Heart left ventricle (tissue), 16 donors: ENCODE results near the gene SLC22A7. TPM values are rescaled to one million over a fixed set of nuclear protein-coding genes. Genes with fewer than 3 reads are reported as not detected.

Experiments
- ATAC-seq, 4 donors: fragments of 200-7000 bp; cut with Tn5 transposase; one replicate each; pipeline ENCODE4 v1.9.1; 2020 to 2022; ENCODE audit warnings: moderate library complexity in 4 of 4, mild to moderate bottlenecking in 3 of 4, moderate number of reproducible peaks in 1 of 4
- DNase-seq, 5 donors: peaks; one replicate each; pipeline ENCODE4 v3.0.0-alpha.2; 2020
- H3K27ac ChIP-seq, 12 donors: fragments of 200-600 bp; sonication (generic) in 4 of 12; one replicate each; pipeline versions ENCODE4 v1.5.0 to v1.8.0; 2016 to 2022; ENCODE audit warnings: mild to moderate bottlenecking in 2 of 12
- H3K27me3 ChIP-seq, 9 donors: fragments of 200-600 bp; sonication (generic) in 2 of 9; one replicate each; pipeline versions ENCODE4 v1.5.1 to v1.8.0; 2016 to 2022; ENCODE audit warnings: mild to moderate bottlenecking in 3 of 9
- H3K36me3 ChIP-seq, 9 donors: fragments of 200-600 bp; sonication (generic) in 2 of 9; one replicate each; pipeline versions ENCODE4 v1.5.0 to v1.8.0; 2018 to 2022; ENCODE audit warnings: mild to moderate bottlenecking in 2 of 9
- H3K4me1 ChIP-seq, 12 donors: fragments of 200-600 bp; sonication (generic) in 4 of 12; one replicate each; pipeline versions ENCODE4 v1.5.0 to v1.8.0; 2016 to 2022; ENCODE audit warnings: mild to moderate bottlenecking in 3 of 12
- H3K4me3 ChIP-seq, 12 donors: fragments of 200-600 bp; sonication (generic) in 4 of 12; one replicate each; pipeline versions ENCODE4 v1.5.0 to v1.8.0; 2017 to 2022; ENCODE audit warnings: mild to moderate bottlenecking in 9 of 12, moderate library complexity in 4 of 12
- H3K9me3 ChIP-seq, 12 donors: fragments of 200-600 bp; sonication (generic) in 4 of 12; one replicate each; pipeline versions ENCODE4 v1.5.0 to v1.8.0; 2016 to 2022; ENCODE audit warnings: mild to moderate bottlenecking in 1 of 12
- CTCF ChIP-seq, 12 donors: fragments of 200-600 bp; sonication (generic) in 4 of 12; IDR thresholded peaks; one replicate each; pipeline versions ENCODE4 v1.5.0 to v1.8.0; 2018 to 2022; ENCODE audit warnings: antibody characterized with exemption in 12 of 12, mild to moderate bottlenecking in 5 of 12
- POLR2A ChIP-seq, 2 donors: fragments of 450-650 bp; IDR thresholded peaks; one replicate each; pipeline ENCODE4 v1.6.1; 2017; ENCODE audit warnings: antibody characterized with exemption in 2 of 2, mild to moderate bottlenecking in 2 of 2, moderate library complexity in 2 of 2
- WGBS, 4 donors: extraction: QIAGEN DNeasy Blood & Tissue Kit in 2 of 4; methylation state at CpG; one replicate each; pipeline versions ENCODE4 v1.1.5 to v1.1.7; 2013 to 2018; 5-methylcytosine and 5-hydroxymethylcytosine counted together
- intact Hi-C, 10 donors: fragments of 100-400 bp; cut with DNase I; formaldehyde crosslinking; loops; one replicate each; pipeline versions ENCODE4 v1.11.1 to v1.14.2; 2022
- polyA plus RNA-seq, 2 donors: library from polyadenylated mRNA; stranded (reverse); fragments of 200-250 nt; gene quantifications; one replicate each; pipeline ENCODE4 v1.2.3, GENCODE V29; 2013
- total RNA-seq, 9 donors: library from RNA; depleted of rRNA in 2 of 9; stranded (reverse); fragments of >200 nt in 2 of 9; fragmentation: NEBNext Ultra II Directional in 3 of 9; extraction: Animal tissue kit (Norgen Biotek cat#: 25700) in 3 of 9; gene quantifications; one replicate each; pipeline versions ENCODE4 v1.1.0 to v1.2.4, GENCODE V29; 2016 to 2023
- donor health status: ischemic (EF 13 %, LVEDD 7.1; RV severe dilation, severe dysfunction).
- donor health status: healthy with polysubstance abuse.
- donor health status: DM: no; HTN: yes; CAD: no.
- donor health status: DM: no; HTN: no; CAD: no.
- donor health status: ischemic (EF 25% LVEDD 6.9; RV normal size, moderate dysfunction).
- donor health status: ischemic (EF 25% LVEDD 5.7; RV mildly dilated, moderate dysfunction).
- donor health status: healthy.
- donor health status: DM: yes; HTN: yes; CAD: no.
- donor health status: ischemic (EF 35%, LVEDD 5.7; RV mildly dilated, moderate dysfunction).
- donor health status: nonischemic (EF 11% LVEDD 7.7; RV severe dilation, severe dysfunction).
- donor health status: DM: yes; HTN: yes; CAD: no.
- donor health status: PGD.
- donor health status: ischemic (EF 29% LVEDD 5.4; RV normal size, mild dysfunction).
- donor health status: nonischemic (EF 23%, LVEDD 6.1; RV moderate dilation, normal function).

SLC22A7 gene
- total and polyA plus RNA-seq, 11 donors = 0.12 to 0.32 (median 0.16) TPM; not detected in 6

GRCh38 chr6:43268782-43269272, 29.2 kb upstream of the SLC22A7 start:
- Histone ChIP-seq H3K27me3 (peaks cover 0 to 20% (median 0%) of the 10 kb centered on the region in 9 donors), H3K27ac (peak overlapping the region in 11 of 12 donors; percentile 61 to 90 (median 74)), H3K4me3 (peak overlapping the region in 3 of 12 donors; percentile 25 to 51 (median 41)), H3K36me3 (no peaks in the 10 kb centered on the region), H3K9me3 (no peaks in the 10 kb centered on the region), H3K4me1 (peaks cover 0 to 35% (median 24%) of the 10 kb centered on the region in 12 donors)
- intact Hi-C loops = loop anchor here in 5 of 10 donors (2.0 to 10.0 kb wide), 6 partner anchors 60 to 238 kb away; no protein-coding TSS in a partner anchor
- DNase-seq (peak in 1 of 5 donors; percentile 28), ATAC-seq (no peak)
- TF ChIP-seq CTCF (IDR thresholded peaks at IDR 0.05) = no peak
- no peak for TF ChIP-seq POLR2A (IDR thresholded peaks at IDR 0.05)
- 57 to 68% (median 62%) methylated on average over 10 of the region's 10 CpGs for WGBS, 4 donors

GRCh38 chr6:43269273-43270007, 28.6 kb upstream of the SLC22A7 start:
- intact Hi-C loops = loop anchor here in 5 of 10 donors (2.0 to 10.0 kb wide), 6 partner anchors 59 to 238 kb away; no protein-coding TSS in a partner anchor
- peak overlapping the region in 11 of 12 donors; percentile 61 to 90 (median 74) for H3K27ac ChIP-seq
- peaks cover 0 to 25% (median 4%) of the 10 kb centered on the region in 9 donors for H3K27me3 ChIP-seq
- 5 to 10% (median 8%) methylated on average over 18 to 44 of the region's 44 CpGs for WGBS, 4 donors
- peak in 3 of 5 donors; percentile 50 to 74 (median 60) for DNase-seq
- H3K9me3 ChIP-seq = no peaks in the 10 kb centered on the region
- H3K4me3 ChIP-seq = peak overlapping the region in 10 of 12 donors; percentile 24 to 51 (median 34)
- H3K36me3 ChIP-seq = no peaks in the 10 kb centered on the region
- ATAC-seq = peak in 3 of 4 donors; percentile 20 to 52 (median 26)
- TF ChIP-seq CTCF (IDR thresholded peaks at IDR 0.05) (no peak), POLR2A (IDR thresholded peaks at IDR 0.05) (no peak)
- H3K4me1 ChIP-seq = peaks cover 0 to 35% (median 24%) of the 10 kb centered on the region in 12 donors

- ATAC-seq = no peak
- no peak for DNase-seq
Observed at GRCh38 chr6:43271103-43271815, 26.8 kb upstream of the SLC22A7 start.

More at GRCh38 chr6:43271103-43271815, 26.8 kb upstream of the SLC22A7 start:
- Histone ChIP-seq H3K36me3 (no peaks in the 10 kb centered on the region), H3K4me1 (peaks cover 0 to 45% (median 26%) of the 10 kb centered on the region in 12 donors), H3K27ac (peak overlapping the region in 2 of 12 donors; percentile 64 to 85), H3K27me3 (peaks cover 0 to 42% (median 13%) of the 10 kb centered on the region in 9 donors), H3K9me3 (no peaks in the 10 kb centered on the region), H3K4me3 (no peak overlapping the region)
- intact Hi-C loops = no loop called here
- TF ChIP-seq POLR2A (IDR thresholded peaks at IDR 0.05) (no peak), CTCF (IDR thresholded peaks at IDR 0.05) (no peak)
- 78 to 81% (median 80%) methylated on average over 8 of the region's 8 CpGs for WGBS, 4 donors
